ENCODE data around the gene FKBP1A.

DNA sequence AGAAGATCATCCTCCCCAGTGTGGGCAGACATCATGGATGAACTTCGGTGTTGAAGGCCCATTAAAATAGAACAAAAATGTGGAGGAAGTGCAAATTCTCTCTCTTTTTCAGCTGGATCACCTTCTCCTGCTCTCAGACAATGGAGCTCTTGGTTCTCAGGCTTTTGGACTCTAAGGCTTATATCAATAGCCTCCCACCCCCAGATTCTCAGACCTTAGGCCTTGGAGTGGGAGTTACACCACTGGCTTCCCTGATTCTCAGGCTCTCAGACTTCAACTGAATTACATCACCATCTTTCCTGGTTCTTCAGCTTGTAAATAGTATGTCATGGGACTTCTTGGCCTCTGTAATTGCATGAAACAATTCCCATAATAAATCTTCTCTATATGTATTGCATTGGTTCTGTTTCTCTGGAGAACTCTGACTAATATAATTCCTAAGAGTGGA is 37.2 kb upstream of the FKBP1A start:
- no peak for TF ChIP-seq MYC (IDR thresholded peaks at IDR 0.05; ENCODE audit: low read depth, low read length)
- no peak for TF ChIP-seq POLR2A (IDR thresholded peaks at IDR 0.05; ENCODE audit: extremely low read depth, insufficient read length)
- TF ChIP-seq, protein P1, sequence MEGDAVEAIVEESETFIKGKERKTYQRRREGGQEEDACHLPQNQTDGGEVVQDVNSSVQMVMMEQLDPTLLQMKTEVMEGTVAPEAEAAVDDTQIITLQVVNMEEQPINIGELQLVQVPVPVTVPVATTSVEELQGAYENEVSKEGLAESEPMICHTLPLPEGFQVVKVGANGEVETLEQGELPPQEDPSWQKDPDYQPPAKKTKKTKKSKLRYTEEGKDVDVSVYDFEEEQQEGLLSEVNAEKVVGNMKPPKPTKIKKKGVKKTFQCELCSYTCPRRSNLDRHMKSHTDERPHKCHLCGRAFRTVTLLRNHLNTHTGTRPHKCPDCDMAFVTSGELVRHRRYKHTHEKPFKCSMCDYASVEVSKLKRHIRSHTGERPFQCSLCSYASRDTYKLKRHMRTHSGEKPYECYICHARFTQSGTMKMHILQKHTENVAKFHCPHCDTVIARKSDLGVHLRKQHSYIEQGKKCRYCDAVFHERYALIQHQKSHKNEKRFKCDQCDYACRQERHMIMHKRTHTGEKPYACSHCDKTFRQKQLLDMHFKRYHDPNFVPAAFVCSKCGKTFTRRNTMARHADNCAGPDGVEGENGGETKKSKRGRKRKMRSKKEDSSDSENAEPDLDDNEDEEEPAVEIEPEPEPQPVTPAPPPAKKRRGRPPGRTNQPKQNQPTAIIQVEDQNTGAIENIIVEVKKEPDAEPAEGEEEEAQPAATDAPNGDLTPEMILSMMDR (IDR thresholded peaks at IDR 0.05; ENCODE audit: low read depth, low read length) = no peak
